MM.1S (cell line): ENCODE measurements around the gene SMC2.

Source experiments
- EZH2 ChIP-seq: fragments of 300-600 bp; sonication (generic); optimal IDR thresholded peaks from 2 replicates; pipeline ENCODE3; 2017; ENCODE audit warnings: low read depth, mild to moderate bottlenecking, antibody characterized with exemption, low read length, mixed read lengths
- EZH2phosphoT487 ChIP-seq: fragments of 300-600 bp; sonication (generic); IDR thresholded peaks from 2 replicates; pipeline ENCODE4 v1.6.1; 2018; ENCODE audit warnings: antibody characterized with exemption, low read length
- TF ChIP-seq, protein P1 (sequence below): fragments of 300-600 bp; sonication (generic); IDR thresholded peaks from 2 replicates; pipeline ENCODE4 v1.5.1; 2016; ENCODE audit warnings: antibody characterized with exemption, low read length, mixed read lengths

DNA sequence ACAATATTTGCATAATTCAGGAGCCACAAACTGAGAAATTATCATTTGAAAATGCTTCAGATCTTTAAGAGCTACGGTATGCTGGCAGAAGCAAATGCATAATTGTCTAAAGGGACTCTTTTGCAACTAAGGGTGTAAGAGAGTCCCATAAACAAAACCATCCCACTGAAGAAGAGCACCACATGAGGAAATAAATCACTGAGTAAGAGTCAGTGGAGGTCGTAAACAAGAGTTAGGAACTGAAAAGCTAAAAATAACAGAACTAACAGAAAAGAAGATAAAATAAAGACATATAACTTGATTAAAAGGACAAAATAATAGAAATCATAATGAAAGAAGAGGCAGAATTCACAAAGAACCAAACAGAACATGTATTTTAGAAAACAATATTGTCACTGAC lies 3.5 kb upstream of the SMC2 start:
- TF ChIP-seq, protein P1, sequence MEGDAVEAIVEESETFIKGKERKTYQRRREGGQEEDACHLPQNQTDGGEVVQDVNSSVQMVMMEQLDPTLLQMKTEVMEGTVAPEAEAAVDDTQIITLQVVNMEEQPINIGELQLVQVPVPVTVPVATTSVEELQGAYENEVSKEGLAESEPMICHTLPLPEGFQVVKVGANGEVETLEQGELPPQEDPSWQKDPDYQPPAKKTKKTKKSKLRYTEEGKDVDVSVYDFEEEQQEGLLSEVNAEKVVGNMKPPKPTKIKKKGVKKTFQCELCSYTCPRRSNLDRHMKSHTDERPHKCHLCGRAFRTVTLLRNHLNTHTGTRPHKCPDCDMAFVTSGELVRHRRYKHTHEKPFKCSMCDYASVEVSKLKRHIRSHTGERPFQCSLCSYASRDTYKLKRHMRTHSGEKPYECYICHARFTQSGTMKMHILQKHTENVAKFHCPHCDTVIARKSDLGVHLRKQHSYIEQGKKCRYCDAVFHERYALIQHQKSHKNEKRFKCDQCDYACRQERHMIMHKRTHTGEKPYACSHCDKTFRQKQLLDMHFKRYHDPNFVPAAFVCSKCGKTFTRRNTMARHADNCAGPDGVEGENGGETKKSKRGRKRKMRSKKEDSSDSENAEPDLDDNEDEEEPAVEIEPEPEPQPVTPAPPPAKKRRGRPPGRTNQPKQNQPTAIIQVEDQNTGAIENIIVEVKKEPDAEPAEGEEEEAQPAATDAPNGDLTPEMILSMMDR, result no peak
- TF ChIP-seq EZH2, result no peak
- no peak for TF ChIP-seq EZH2phosphoT487
